ENCODE measurements around the gene DNAAF6.
"Not testable (repeated sequence)": the region's sequence is repeated elsewhere in the genome, so short reads cannot be mapped to it uniquely, and the experiment has no call there.

The DNAAF6 gene

GRCh38 chrX:107205770-107206696 is at the start of gene DNAAF6, which contains the start of gene NUP62CL:
TSS of gene DNAAF6 (plus strand) at chrX:107206611. CDS start at chrX:107212876, 6,265 bp downstream.
TSS of gene NUP62CL (minus strand) at chrX:107206433. CDS start at chrX:107175146, 31,287 bp downstream.
- DNase-seq: peak; percentile 85

DNA sequence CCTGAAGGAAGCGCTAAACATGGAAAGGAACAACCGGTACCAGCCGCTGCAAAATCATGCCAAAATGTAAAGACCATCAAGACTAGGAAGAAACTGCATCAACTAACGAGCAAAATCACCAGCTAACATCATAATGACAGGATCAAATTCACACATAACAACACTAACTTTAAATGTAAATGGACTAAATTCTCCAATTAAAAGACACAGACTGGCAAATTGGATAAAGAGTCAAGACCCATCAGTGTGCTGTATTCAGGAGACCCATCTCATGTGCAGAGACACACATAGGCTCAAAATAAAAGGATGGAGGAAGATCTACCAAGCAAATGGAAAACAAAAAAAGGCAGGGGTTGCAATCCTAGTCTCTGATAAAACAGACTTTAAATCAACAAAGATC is 48.8 kb upstream of the DNAAF6 start:
- not testable (repeated sequence) for DNase-seq

- no peak for DNase-seq
Measured at GRCh38 chrX:107167163-107167921, 39.1 kb upstream of the DNAAF6 start.

GRCh38 chrX:107168257-107168656 is 38.2 kb upstream of the DNAAF6 start:
- no peak for DNase-seq

GRCh38 chrX:107168712-107169111 is 37.7 kb upstream of the DNAAF6 start:
- no peak for DNase-seq

DNA sequence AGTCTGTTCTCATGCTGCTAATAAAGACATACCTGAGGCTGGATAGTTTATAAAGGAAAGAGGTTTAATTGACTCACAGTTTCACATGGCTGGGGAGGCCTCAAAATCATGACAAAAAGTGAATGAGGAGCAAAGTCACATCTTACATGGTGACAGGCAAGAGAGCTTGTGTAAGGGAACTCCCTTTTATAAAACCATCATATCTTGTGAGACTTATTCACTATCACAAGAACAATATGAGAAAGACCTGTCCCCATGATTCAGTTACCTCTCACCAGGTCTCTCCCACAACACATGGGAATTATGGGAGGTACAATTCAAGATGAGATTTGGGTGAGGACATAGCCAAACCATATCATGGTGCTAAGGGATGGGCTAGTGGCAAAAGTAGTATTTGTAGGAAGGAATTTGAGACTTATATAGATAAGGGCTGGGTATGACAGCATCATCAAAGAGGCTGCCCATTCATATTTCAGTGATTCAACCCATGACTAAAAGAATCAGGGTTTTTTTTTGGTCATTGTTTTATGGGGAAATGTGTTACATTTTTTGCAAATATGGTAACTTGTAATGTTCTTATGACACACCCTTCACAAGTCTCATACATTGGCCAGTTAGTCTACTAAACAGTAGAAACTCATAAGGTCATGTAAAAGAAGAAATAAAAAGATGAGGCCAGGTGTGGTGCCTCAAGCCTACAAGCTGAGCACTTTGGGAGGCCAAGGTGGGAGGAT is 34.9 kb upstream of the DNAAF6 start:
- no peak for DNase-seq

- no peak for DNase-seq
Measured at GRCh38 chrX:107197319-107197718, 9.1 kb upstream of the DNAAF6 start.

DNA sequence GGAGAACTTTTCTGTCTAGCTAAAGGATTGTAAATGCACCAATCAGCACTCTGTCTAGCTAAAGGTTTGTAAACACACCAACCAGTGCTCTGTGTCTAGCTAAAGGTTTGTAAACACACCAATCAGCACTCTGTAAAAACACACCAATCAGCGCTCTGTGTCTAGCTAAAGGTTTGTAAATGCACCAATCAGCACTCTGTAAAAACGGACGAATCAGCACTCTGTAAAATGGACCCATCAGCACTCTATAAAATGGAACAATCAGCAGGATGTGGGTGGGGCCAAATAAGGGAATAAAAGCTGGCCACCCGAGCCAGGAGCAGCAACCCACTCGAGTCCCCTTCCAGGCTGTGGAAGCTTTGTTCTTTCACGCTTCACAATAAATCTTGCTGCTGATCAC is 8.3 kb upstream of the DNAAF6 start:
- not testable (repeated sequence) for DNase-seq

DNA sequence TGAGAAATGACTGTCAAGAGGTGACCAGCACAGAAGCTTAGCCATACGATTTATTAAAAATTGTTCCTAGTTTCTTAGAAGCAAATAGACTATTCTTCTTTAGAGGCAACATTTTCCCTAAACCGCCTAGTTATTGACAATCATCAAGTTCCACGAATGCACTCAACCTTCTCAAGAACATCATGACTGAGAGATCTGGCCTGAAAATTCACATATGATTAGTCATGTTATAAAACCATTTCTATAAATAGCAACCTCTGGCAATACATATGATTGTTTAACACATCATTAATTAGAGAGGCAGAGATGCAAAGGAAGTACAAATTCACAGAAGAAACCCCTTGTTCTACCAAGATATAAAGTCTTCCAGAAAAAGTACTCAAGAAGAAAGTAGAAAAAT is 6.9 kb upstream of the DNAAF6 start:
- no peak for DNase-seq

GRCh38 chrX:107204068-107204605 is 2.3 kb upstream of the DNAAF6 start:
- no peak for DNase-seq

- DNase-seq: no peak
Measured at GRCh38 chrX:107206697-107207065, 270 bp downstream of the DNAAF6 start.

DNA sequence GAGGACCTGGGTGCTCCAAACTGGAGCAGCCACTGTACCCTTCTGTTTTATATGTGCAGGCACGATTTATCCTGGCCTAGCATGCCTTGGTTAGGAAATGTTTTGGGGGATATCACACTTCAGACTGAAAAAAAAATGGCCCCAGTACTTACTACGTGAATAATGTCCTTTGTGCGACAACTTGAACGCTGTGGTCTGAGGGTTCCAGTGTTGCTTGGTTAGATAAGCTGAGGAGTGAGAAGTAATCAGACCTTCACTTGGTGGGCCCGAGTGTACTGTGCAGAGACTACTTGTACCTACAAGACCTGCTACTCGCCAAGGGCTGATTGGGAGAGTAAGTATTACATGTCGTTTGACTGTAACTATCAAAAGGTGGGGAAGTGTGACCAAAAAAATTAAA is 678 bp downstream of the DNAAF6 start:
- no peak for DNase-seq

- DNase-seq: no peak
Measured at GRCh38 chrX:107207943-107208342, 1.5 kb downstream of the DNAAF6 start.

DNA sequence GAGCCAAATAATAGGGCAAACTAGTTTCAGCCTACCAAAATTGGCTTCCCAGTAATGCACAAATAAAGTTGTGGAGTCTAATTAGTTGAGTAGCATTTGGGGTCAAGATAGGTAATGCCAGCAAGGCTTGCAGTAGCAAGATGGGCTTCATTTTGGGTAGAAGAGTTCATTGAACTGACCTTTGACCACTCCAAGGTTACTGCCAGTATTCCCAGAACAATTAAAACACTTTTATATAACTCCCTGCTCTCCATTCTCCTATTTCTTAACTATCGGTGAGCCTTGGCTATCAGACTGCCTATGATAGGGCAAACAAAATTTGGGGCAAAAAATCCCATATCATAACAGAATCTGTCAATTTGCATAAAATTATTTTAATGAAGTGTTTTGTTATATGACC is 7.1 kb downstream of the DNAAF6 start:
- no peak for DNase-seq

DNA sequence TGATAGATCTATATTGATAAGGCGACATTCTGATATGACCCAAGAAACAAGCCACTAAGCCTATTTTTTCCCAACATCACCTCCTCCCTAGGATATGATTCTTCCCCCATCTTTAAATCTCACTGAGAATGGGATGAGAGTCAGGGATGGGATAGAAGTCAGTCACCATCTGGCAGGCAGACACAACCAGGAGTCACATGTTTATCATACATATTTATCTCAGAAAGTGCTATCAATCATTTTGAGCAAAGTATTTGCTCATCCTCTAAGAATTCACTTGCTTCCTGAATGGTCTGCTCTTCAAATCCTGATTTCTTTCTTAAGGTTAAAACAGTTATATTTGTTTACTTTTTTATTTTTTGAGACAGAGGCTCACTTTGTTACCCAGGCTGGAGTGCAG is 20.3 kb downstream of the DNAAF6 start:
- DNase-seq: no peak

GRCh38 chrX:107227780-107228485 is 21.5 kb downstream of the DNAAF6 start:
- no peak for DNase-seq

GRCh38 chrX:107228486-107228819 is 22.0 kb downstream of the DNAAF6 start:
- DNase-seq: no peak

DNA sequence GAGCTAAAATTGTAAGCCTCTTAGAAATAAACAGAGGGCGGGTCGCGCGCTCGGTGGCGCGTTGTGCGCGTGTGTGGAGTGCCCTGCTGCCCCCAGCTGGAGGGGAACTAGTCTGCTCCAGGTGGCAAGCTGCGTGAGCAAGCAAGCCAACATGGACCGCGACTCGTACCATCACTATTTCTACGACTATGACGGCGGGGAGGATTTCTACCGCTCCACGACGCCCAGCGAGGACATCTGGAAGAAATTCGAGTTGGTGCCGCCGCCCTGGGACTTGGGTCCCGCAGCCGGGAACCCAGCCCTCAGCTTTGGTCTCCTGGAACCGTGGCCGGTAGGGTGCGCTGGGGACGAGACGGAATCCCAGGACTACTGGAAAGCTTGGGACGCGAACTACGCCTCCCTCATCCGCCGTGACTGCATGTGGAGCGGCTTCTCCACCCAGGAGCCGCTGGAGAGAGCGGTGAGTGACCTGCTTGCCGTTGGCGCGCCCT is 66.1 kb downstream of the DNAAF6 start:
- DNase-seq: peak; percentile 38

- no peak for DNase-seq
Measured at GRCh38 chrX:107273795-107274194, 67.4 kb downstream of the DNAAF6 start.

DNA sequence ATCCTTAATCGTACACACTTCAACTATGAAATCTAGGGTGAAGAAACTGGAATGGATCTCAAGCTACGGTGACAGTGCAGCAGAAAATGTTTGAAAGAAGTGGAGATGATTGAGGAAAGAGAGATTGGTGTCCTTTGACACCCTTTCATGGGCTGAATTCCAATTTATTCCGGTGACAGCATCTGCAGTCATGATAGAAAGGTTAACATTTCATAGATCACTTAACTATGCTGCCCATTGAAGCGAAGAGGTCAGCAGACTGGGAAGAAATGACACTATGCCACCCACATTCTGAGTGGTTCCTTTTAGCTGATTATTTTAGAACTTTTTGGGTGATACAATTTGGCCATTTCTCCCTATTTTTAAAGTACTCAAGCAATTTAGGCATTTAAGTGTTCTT is 82.3 kb downstream of the DNAAF6 start:
- no peak for DNase-seq

DNA sequence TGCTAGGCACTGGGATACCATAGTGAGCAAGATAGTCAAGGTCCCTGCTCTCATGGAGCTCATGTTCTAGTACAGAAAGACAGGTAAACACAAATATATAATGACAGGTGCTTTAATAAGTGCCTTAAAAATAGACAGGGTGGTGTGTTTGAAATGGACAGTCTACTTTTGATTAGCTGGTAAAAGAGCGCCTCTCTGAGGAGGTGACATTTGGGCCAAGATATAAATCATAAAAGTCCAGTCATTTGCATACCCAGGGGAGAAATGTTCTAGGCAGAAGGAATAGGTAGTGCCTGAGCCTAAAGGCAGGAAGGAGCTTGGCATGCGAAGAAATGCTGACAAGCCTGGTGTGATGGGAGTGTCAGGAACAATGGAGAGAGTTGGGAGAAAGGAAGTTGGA is 83.6 kb downstream of the DNAAF6 start:
- no peak for DNase-seq

- no peak for DNase-seq
Measured at GRCh38 chrX:107293056-107293455, 86.6 kb downstream of the DNAAF6 start.

Data from retina (tissue), 1 donor.